Measurements from ENCODE around the gene EIF2AK2. TPM values are rescaled to one million over a fixed set of nuclear protein-coding genes. Genes with fewer than 3 reads are reported as not detected.
"Not testable (repeated sequence)": the region's sequence is repeated elsewhere in the genome, so short reads cannot be mapped to it uniquely, and the experiment has no call there.

Gene EIF2AK2
- 19.3 TPM for polyA plus RNA-seq (2013, experiment 1 of 2)
- 24.8 TPM for polyA plus RNA-seq (2013, experiment 2 of 2)

DNA sequence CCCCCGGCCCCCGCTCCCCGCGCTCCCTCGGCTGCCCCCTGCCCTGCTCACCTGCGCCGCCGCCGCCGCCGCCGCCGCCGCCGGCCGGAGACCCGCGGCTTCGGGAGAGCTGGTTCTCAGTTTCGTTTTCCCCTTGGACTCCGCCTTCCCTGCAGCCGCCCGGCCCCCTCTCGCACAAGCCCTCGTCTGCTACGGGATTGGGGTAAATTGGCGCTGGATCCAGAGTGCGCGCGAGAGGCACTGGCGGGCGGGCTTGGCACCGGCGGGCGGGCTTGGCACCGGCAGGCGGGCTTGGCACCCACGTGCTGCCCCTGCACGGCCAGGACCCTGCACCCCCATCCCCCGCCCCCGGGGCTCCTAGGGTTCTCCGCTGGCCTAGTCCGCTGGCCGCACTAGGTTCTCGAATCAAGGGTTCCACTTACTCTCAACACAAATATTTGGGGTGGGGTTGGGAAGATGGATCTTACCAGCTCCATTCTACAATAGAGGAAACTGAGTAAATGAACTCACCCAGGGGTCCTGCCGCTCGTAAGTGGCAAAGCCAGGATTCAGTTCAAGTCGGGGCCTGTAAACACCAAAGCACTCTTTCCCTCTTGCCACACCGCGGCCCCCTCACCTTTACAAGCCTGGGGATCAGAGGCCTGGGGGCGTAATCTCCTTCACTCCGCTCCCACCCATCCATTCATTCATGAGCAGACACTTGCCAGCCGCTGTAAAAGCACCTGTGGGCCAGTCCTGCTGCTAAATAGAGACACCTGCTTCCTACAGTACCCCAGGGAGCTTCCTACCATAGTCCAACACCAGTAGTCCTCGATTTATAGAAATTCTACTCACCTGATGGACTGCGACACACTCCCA lies at the start of gene EIF2AK2:
Gene EIF2AK2 (minus strand): TSS at position 124 of the 858 bp plus-strand sequence. CDS start 9,174 bp downstream, outside the sequence.
- Histone ChIP-seq H3K4me1 (ENCODE audit: insufficient read depth, low read length) (peaks cover 9% of the 10 kb centered on the region), H3K36me3 (ENCODE audit: insufficient read depth, low read length) (peaks cover 6% of the 10 kb centered on the region; the same call in 1 of the 2 replicates), H3K9me3 (ENCODE audit: insufficient read depth, low read depth, low read length) (no peaks in the 10 kb centered on the region), H3K9ac (ENCODE audit: low read depth, low read length) (peak within 1 kb of the TSS; percentile 80), H3K27me3 (ENCODE audit: insufficient read depth, low read length) (peaks cover 3% of the 10 kb centered on the region; the same call in 1 of the 2 replicates), H3K4me3 (ENCODE audit: low read length) (peak within 1 kb of the TSS; percentile 73), H3K27ac (ENCODE audit: low read depth, low read length) (peak within 1 kb of the TSS; percentile 60; the same call in 1 of the 2 replicates)
- 12% methylated on average over 52 of the region's 55 CpGs for WGBS

DNA sequence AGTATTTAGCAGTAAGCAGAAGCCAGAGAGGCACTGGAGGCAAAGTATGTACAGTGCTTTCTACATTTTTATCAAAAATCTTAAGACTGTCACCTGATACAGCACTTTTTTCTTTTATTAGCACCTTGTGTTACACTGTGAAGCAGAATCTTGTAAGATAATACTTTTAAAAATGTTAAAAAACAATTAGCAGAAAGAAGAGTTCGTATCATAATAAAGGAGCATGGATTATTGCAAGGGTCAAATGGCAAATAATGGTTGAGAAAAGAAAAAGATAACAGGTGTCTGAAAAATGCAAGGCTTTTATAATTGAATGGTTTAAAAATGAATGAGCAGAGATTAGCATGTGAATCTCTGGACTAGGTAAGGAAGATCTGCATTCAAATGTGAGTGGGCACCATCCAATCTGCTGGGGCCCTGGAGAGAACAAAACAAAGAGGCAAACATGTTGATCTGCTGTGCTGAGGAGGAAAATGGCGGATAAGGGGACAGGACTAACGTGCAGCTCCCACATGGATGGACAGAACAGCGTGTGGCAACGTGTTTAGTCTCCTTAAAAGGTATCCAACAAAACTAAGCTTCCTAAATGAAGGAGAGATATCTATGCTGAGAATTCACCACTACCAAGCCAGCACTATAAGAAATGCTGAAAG lies 49.0 kb upstream of the EIF2AK2 start:
- peak overlapping the region; percentile 96 for H3K27ac ChIP-seq (ENCODE audit: low read depth, low read length)
- peaks cover 51% of the 10 kb centered on the region for H3K9me3 ChIP-seq (ENCODE audit: insufficient read depth, low read depth, low read length)
- H3K36me3 ChIP-seq (ENCODE audit: insufficient read depth, low read length) = peaks cover 95% of the 10 kb centered on the region
- no peak overlapping the region; the same call in 1 of the 2 replicates for H3K4me3 ChIP-seq (ENCODE audit: low read length)
- H3K4me1 ChIP-seq (ENCODE audit: insufficient read depth, low read length) = peaks cover 25% of the 10 kb centered on the region
- H3K9ac ChIP-seq (ENCODE audit: low read depth, low read length) = peak overlapping the region; percentile 67
- WGBS = 14% methylated on average over 5 of the region's 5 CpGs
- H3K27me3 ChIP-seq (ENCODE audit: insufficient read depth, low read length) = no peaks in the 10 kb centered on the region

DNA sequence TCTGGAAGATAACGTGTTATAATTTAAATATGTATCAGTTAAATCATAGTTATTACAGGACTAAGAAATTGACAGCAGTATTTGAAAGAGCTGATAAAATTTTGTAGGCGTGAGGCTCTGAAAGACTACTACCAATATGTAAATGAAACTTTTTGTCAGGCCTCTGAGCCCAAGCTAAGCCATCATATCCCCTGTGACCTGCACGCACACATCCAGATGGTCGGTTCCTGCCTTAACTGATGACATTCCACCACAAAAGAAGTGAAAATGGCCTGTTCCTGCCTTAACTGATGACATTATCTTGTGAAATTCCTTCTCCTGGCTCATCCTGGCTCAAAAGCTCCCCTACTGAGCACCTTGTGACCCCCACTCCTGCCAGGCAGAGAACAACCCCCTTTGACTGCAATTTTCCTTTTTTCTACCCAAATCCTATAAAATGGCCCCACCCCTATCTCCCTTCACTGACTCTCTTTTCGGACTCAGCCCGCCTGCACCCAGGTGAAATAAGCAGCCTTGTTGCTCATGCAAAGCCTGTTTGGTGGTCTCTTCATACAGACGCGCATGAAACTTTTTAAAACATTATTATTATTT lies 48.4 kb upstream of the EIF2AK2 start:
- peak overlapping the region; percentile 96 for H3K27ac ChIP-seq (ENCODE audit: low read depth, low read length)

DNA sequence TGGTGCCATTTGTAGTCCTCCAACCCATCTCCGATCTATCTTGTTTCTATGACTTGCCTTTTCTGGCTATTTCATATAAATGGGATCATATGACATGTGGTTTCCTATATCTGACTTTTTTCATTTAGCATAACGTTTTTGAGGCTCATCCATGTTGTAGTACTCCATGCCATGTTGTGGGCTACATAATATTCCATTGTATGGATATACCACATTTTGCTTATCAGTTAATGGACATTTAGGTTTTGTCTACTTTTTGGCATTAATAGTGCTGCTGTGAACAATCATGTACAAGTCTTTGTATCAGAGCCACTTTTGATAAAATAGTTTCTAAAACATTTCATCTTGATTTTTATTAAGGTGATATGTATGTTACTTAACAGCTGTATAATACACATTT lies 46.9 kb upstream of the EIF2AK2 start:
- whole genome bisulfite sequencing = 95% methylated on average over 2 of the region's 2 CpGs
- H3K27me3 ChIP-seq (ENCODE audit: insufficient read depth, low read length) = no peaks in the 10 kb centered on the region
- H3K27ac ChIP-seq (ENCODE audit: low read depth, low read length) = peak overlapping the region; percentile 96; the same call in 1 of the 2 replicates
- H3K36me3 ChIP-seq (ENCODE audit: insufficient read depth, low read length) = peaks cover 87% of the 10 kb centered on the region
- peaks cover 39% of the 10 kb centered on the region for H3K9me3 ChIP-seq (ENCODE audit: insufficient read depth, low read depth, low read length)
- no peak overlapping the region for H3K9ac ChIP-seq (ENCODE audit: low read depth, low read length)
- peaks cover 41% of the 10 kb centered on the region for H3K4me1 ChIP-seq (ENCODE audit: insufficient read depth, low read length)
- H3K4me3 ChIP-seq (ENCODE audit: low read length) = no peak overlapping the region

More for the DNA sequence above, 48.4 kb upstream of the EIF2AK2 start:
- Histone ChIP-seq H3K4me1 (ENCODE audit: insufficient read depth, low read length) (peaks cover 26% of the 10 kb centered on the region), H3K9me3 (ENCODE audit: insufficient read depth, low read depth, low read length) (peaks cover 51% of the 10 kb centered on the region), H3K36me3 (ENCODE audit: insufficient read depth, low read length) (peaks cover 95% of the 10 kb centered on the region), H3K9ac (ENCODE audit: low read depth, low read length) (peak overlapping the region; percentile 67)
- H3K4me3 ChIP-seq (ENCODE audit: low read length); H3K27me3 ChIP-seq (ENCODE audit: insufficient read depth, low read length): not testable (repeated sequence)
- WGBS = 5% methylated on average over 7 of the region's 8 CpGs

DNA sequence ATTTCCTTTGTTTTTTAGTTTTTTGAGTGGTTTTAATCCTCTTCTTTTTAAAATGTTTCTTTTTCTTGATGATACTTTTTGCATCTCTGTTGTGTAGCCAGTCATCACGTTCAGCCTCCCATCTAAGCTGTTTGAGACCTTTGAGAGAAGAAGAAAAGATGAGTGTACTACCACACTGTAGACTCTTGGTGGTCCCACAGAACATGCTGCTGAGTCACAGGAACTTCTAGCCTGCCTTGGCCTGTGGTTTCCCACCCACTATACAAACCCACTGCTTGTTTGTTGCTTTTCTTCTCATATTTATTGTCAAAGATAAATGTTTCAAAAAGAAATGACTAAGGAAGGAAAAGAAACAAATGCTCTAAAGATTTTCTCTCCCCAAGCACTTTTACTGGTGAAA lies 45.0 kb upstream of the EIF2AK2 start:
- H3K4me1 ChIP-seq (ENCODE audit: insufficient read depth, low read length) = peaks cover 43% of the 10 kb centered on the region
- WGBS = 95% methylated on average over 1 of the region's 1 CpG
- 0 out of 2 replicates have a peak overlapping the region, but pooled peaks have one; percentile 17 for H3K27ac ChIP-seq (ENCODE audit: low read depth, low read length)
- no peak overlapping the region for H3K4me3 ChIP-seq (ENCODE audit: low read length)
- H3K9me3 ChIP-seq (ENCODE audit: insufficient read depth, low read depth, low read length) = peaks cover 22% of the 10 kb centered on the region
- H3K36me3 ChIP-seq (ENCODE audit: insufficient read depth, low read length) = peaks cover 68% of the 10 kb centered on the region
- no peaks in the 10 kb centered on the region for H3K27me3 ChIP-seq (ENCODE audit: insufficient read depth, low read length)
- no peak overlapping the region for H3K9ac ChIP-seq (ENCODE audit: low read depth, low read length)

DNA sequence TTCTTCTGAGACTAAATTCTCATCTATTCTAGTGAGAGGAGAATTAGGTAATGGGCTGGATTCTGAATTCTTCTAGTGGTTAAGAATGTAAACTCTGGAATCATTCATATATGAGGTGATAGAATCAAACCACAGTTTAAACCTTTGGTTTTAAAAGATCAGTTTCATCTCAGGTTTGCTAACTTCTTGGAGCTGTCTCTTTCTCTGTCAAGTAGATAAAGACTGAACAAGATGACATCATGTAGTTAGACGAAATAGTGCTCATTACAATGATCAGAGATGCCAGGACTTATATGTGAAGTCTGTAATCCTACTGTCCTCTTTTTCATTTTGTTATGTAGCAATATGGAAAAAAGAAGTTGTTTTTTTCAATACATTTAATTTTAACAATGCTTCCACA lies 44.4 kb upstream of the EIF2AK2 start:
- peaks cover 17% of the 10 kb centered on the region for H3K9me3 ChIP-seq (ENCODE audit: insufficient read depth, low read depth, low read length)
- no peaks in the 10 kb centered on the region for H3K27me3 ChIP-seq (ENCODE audit: insufficient read depth, low read length)
- H3K4me1 ChIP-seq (ENCODE audit: insufficient read depth, low read length) = peaks cover 40% of the 10 kb centered on the region
- H3K4me3 ChIP-seq (ENCODE audit: low read length) = no peak overlapping the region
- peaks cover 62% of the 10 kb centered on the region for H3K36me3 ChIP-seq (ENCODE audit: insufficient read depth, low read length)
- peak overlapping the region; percentile 73; the same call in 1 of the 2 replicates for H3K27ac ChIP-seq (ENCODE audit: low read depth, low read length)
- H3K9ac ChIP-seq (ENCODE audit: low read depth, low read length) = no peak overlapping the region
- 100% methylated on average over 1 of the region's 1 CpG for WGBS

DNA sequence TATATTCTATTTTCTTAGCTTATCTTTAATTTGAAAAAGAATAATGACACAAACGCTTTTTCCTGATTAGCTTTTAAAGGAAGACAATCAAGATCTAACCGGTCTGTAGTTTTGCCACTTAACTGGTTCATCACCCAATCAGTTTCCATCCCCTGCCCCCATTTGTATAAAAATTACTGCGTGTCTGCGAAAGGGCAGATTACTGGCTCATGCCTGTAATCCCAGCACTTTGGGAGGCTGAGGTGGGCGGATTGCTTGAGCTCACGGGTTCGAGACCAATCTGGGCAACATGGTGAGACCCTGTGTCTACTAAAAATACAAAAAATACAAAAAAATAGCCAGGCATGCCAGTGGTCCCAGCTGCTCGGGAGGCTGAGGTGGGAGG lies 41.9 kb upstream of the EIF2AK2 start:
- WGBS = 78% methylated on average over 8 of the region's 8 CpGs
- Histone ChIP-seq H3K4me3 (ENCODE audit: low read length) (peak overlapping the region; percentile 19; the same call in 1 of the 2 replicates), H3K9ac (ENCODE audit: low read depth, low read length) (peak overlapping the region; percentile 41)

DNA sequence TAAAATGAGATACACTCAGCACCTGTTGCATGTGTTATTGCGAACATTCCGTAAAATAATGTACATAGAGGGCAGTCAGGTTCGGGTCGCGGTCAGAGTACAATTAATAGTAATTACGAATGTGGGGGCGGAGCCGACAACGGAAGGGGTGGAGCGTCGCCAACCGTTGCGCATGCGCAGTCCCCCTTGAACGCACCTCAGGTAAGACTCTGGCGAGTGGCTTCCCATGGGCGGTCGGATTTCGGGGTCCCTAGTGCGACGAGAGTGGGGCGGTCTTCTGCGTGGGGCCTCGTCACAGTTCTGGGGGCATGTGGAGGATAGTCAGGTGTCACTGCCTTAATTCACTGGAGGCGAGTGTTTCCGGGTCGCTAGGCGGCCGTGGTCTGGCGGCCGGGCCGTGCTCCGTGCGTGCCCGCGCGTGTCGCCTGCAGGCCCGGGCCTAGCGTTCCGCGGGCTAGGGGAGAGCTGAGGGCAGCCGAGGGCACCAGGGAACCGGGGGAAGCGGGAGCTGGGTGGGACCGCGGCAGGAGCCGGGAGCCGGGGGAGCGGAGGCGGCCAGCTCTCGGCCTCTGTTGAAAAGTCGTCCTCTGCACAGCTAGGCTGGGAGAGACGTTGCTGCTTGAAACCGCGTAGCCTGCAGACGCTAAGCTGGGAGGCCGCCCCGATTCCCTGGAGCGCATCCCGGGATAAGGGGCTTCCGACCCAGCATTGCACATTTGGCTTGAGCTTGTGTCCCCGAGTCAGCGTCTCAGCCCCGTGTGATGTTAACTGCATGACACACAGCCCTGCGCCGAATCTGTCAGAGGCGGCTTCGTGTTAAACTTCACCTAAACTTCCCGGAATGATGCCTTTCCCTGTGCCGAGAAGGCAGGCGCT lies 39.8 kb upstream of the EIF2AK2 start, which contains the start of gene CEBPZOS:
Gene CEBPZOS (plus strand): TSS at position 177 of the 876 bp plus-strand sequence. CDS start 3,209 bp downstream, outside the sequence.
- H3K36me3 ChIP-seq (ENCODE audit: insufficient read depth, low read length) = peaks cover 20% of the 10 kb centered on the region
- no peaks in the 10 kb centered on the region for H3K9me3 ChIP-seq (ENCODE audit: insufficient read depth, low read depth, low read length)
- H3K27me3 ChIP-seq (ENCODE audit: insufficient read depth, low read length) = no peaks in the 10 kb centered on the region
- peak within 1 kb of the TSS; percentile 89 for H3K4me3 ChIP-seq (ENCODE audit: low read length)
- 95% methylated on average over 72 of the region's 72 CpGs for WGBS
- H3K27ac ChIP-seq (ENCODE audit: low read depth, low read length) = peak within 1 kb of the TSS; percentile 61
- peak within 1 kb of the TSS; percentile 88 for H3K9ac ChIP-seq (ENCODE audit: low read depth, low read length)
- peaks cover 39% of the 10 kb centered on the region for H3K4me1 ChIP-seq (ENCODE audit: insufficient read depth, low read length)

More for the DNA sequence above, 41.9 kb upstream of the EIF2AK2 start:
- peak overlapping the region; percentile 84; the same call in 1 of the 2 replicates for H3K27ac ChIP-seq (ENCODE audit: low read depth, low read length)
- H3K9me3 ChIP-seq (ENCODE audit: insufficient read depth, low read depth, low read length) = peaks cover 10% of the 10 kb centered on the region
- H3K36me3 ChIP-seq (ENCODE audit: insufficient read depth, low read length) = peaks cover 42% of the 10 kb centered on the region
- H3K27me3 ChIP-seq (ENCODE audit: insufficient read depth, low read length) = no peaks in the 10 kb centered on the region
- peaks cover 25% of the 10 kb centered on the region for H3K4me1 ChIP-seq (ENCODE audit: insufficient read depth, low read length)

DNA sequence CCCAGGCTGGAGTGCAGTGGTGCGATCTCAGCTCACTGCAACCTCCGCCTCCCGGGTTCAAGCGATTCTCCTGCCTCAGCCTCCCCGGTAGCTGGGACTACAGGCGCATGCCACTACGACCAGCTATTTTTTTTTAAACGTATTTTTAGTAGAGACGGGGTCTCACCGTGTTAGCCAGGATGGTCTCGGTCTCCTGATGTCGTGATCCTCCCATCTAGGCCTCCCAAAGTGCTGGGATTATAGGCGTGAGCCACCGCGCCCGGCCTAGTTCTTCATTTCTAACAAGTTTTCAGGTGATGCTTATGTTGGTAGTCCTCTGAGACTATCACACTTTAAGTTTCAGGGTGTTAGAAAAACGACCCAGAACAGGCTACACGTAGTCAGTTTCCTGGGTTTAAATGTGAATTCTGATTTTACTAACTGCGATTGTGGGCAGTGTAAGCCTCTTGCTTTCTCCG lies 39.1 kb upstream of the EIF2AK2 start:
- Histone ChIP-seq H3K4me1 (ENCODE audit: insufficient read depth, low read length) (peaks cover 45% of the 10 kb centered on the region), H3K4me3 (ENCODE audit: low read length) (peak overlapping the region; percentile 89), H3K36me3 (ENCODE audit: insufficient read depth, low read length) (peaks cover 14% of the 10 kb centered on the region), H3K9ac (ENCODE audit: low read depth, low read length) (peak overlapping the region; percentile 88)
- WGBS = 95% methylated on average over 20 of the region's 20 CpGs
- H3K27ac ChIP-seq (ENCODE audit: low read depth, low read length); H3K9me3 ChIP-seq (ENCODE audit: insufficient read depth, low read depth, low read length); H3K27me3 ChIP-seq (ENCODE audit: insufficient read depth, low read length): not testable (repeated sequence)

DNA sequence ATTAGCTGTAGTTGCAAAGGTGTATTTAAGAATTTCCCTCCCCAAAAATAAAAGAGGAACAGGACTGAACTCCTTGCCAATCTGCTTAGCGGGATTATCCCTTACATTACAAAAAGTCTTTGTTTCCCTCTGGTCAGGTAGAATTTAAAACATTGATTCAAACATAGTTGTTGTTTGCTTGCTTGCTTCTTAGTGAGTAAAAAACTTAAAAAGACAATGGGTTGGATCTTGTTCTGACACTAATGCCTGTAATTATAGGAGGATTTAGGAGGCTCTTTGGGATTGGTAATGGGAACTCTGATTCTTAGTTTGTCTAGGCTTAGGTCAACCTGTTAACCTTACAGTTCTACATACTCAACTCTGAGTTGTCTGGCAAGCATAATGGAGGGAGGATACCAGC lies 35.8 kb upstream of the EIF2AK2 start:
- no peaks in the 10 kb centered on the region for H3K9me3 ChIP-seq (ENCODE audit: insufficient read depth, low read depth, low read length)
- H3K4me1 ChIP-seq (ENCODE audit: insufficient read depth, low read length) = peaks cover 38% of the 10 kb centered on the region
- H3K9ac ChIP-seq (ENCODE audit: low read depth, low read length) = 0 out of 2 replicates have a peak overlapping the region, but pooled peaks have one; percentile 22
- H3K36me3 ChIP-seq (ENCODE audit: insufficient read depth, low read length) = no peaks in the 10 kb centered on the region
- 80% methylated on average over 1 of the region's 1 CpG for WGBS
- peak overlapping the region; percentile 76 for H3K27ac ChIP-seq (ENCODE audit: low read depth, low read length)
- H3K4me3 ChIP-seq (ENCODE audit: low read length) = no peak overlapping the region
- H3K27me3 ChIP-seq (ENCODE audit: insufficient read depth, low read length) = no peaks in the 10 kb centered on the region

All from HUES64 (cell line).